GM18498 (cell line): ENCODE measurements around the gene CTNNA2.

Experiments
- ATAC-seq: cut with Tn5 transposase; IDR thresholded peaks from one replicate; pipeline ENCODE4 v1.9.1; 2021; ENCODE audit warnings: mild to moderate bottlenecking, moderate library complexity; ENCODE audit not compliant: unreplicated experiment

Gene CTNNA2

DNA sequence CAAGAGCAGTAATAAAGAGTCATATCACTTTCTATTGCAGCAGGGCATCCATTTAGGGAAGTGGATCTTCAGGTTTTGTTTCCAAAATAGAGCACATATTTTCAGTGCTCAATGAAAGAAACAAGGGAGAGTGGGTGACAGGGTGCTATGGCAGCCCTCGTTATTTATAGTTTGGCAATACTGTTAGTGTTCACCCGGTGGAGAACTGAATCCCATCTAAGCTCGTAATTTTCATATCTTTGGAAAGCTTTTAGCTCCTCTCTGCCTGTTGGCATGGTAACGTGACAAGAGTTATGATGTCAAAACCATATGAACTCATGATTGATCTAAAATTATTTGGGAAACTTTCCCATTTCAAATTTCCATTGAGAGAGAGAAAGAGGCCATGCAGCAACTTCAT lies 459.8 kb downstream of the CTNNA2 start:
- ATAC-seq = no peak

DNA sequence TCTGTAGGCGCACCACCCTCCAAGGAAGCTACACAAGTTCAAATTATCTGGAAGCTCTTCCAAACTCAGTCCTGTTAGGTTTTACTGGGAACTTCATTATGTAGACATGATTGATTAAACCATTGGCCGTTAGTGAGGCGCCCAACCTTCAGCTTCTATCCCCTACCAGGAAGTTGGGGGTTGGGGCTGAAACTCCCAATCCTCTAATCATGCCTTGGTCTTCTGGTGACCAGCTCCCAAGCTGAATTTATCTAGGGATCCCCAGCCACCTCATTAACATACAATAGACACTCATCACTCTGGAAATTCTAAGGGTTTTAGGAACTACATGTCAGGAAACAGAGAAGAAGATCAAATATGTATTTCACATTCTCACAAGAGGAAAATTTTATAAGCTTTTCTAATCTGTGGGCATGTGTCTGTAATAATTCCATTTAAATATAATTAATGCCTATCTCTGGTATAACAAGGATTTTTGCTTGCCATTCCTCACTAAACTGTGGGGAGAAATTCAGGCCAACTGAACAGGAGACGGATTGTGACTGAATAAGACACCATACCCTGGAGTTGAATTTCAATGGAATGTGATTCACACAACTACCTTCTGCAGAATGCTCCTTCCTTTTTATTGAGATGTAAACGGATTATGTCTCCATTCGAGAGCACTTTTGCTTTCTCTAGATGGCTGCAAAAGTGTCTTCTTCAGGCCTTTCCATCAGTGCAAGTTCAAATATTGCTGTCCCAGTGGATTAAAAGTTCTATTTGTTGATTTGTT lies 463.1 kb downstream of the CTNNA2 start:
- ATAC-seq = no peak

DNA sequence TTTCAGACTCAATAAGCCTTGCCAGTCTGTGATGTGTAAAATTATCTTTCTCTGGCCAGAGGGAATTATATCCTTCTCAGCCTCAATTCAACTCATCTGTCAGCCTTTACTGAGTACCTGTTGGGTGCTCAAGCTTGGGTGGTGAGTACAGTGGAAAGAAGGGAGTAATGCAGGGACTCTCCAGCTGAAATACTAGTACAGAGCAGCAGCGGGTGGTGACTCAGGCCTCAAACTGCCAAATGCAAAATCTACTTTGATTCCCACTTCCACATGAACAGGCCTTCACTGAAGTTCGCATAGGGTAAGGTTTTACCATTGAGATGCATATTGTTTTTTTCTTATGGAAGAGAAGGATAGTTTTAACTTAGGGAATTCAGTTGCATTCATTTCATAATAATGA lies 464.9 kb downstream of the CTNNA2 start:
- ATAC-seq = no peak

DNA sequence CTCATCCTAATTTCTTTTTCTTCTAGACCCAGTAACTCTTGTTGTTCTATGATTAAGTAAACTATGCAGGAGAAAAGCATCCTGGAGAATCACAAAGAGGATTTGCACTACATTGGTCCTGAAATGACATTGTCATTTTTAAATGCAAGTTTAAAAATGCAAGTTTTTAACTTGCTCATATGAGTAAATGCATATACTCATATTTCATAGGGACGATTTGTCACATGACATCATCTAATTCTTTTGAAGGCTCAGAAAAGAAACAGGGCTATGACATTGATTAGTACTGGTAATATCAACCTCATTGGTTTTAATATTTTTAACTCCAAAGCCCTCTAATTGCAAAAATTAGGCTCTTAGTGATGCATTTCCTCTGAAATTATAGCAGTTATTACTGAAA lies 467.3 kb downstream of the CTNNA2 start:
- ATAC-seq = no peak

DNA sequence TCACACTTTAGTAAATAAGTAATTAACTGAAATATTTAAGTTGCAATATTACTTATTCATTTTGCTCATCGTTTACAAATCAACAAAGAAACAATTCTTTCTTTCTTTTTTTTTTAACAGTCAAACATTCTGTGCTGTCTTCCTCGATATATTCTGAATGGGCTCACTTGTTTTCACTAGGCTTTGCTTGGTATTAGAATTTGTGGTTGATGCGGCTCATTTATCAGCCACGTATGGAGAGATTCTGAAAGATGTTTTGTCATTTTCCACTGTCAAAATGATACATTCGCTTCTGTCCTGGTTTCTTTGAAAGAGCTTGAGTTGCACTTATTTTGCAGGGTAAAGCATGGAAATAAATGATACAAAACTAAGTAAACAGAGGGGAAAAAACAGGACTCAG lies 468.0 kb downstream of the CTNNA2 start:
- no peak for ATAC-seq

DNA sequence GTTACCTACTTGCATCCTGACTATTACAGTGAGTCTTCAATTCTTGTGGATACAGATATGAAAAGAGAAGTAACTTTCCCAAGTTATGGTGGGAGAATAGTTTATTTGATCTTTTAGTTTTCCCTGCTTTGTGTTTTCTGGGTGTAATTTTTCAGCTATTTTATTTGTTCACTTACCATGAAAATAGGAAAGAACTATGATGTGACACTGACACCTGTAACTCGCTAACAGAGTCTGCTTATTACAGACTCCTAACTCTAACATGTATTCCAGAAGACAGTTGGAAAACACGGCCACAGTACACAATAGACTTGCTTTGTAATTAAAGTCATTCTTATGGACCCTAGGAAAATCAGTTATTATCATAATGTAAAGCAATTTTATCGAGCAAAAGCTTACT lies 468.5 kb downstream of the CTNNA2 start:
- no peak for ATAC-seq

DNA sequence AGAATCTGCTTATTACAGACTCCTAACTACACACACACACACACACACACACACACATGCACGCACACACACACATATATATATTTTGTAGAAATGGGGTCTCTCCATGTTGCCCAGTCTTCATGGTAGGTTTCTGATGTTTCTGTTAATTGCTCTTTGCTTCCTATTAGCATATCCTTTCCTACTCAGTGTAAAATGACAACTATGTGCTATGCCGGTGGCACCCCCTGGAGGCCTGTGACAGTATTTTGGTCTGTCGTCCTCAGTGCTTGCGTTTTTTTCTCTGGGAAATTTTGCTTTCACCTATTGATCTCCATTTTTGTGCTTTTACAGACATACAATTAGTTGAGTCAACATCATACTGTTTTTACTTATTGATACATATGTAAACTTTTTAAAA lies 469.6 kb downstream of the CTNNA2 start:
- no peak for ATAC-seq

DNA sequence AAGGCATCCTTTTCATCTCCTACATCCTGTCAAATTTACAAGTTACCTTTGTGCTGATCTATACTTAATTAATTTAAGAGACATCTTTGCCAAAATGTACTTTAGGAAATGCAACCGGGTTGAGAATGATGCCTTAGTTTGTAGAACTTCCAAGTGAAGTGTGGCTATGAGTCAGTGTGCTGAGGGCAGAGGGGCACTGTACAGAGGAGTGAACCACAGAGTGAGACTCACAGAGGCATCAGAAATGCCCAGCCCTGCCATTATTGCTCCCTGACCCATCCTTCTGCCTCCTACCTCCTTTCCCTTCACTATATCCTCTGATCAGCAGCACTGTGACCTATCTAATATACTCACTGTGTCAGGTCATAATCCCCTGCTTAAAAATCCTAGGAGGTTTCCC lies 471.6 kb downstream of the CTNNA2 start:
- no peak for ATAC-seq

DNA sequence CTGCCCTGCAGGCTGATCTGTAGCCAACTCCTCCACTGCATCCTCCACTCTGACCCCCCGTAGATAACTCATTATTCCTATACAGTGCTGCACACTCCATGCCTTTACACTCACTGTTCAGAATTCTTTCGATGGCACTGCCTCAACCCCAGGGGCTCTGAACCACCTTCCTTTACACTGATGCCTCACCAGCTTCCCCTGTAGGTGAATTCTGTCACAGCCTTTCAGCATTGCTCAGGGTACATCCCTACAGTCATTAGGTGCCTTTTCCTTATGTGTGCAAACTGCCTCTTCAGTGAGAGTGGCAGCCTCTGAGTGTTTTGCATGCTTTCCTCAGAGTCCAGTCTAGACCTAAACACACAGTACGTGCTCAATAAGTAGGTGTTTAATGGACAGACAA lies 472.3 kb downstream of the CTNNA2 start:
- ATAC-seq = no peak

DNA sequence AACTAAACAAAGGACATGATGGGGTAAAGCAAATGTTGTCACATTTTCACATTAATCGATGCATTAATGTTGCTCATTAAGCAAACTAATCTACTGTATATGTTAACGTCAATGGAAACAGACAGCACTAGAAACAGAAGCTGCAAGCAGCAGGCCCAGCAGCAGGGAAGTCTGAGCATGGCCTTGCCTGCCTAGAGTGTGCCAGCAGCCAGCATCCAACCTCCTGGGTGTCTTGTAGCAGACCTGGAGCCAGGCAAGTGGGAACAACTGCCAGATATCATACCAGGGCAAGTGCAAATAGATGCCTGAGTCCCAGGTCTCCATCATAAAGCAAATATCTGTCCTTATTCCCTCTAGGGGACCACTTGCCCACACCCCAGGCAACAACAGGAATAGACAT lies 472.7 kb downstream of the CTNNA2 start:
- no peak for ATAC-seq

DNA sequence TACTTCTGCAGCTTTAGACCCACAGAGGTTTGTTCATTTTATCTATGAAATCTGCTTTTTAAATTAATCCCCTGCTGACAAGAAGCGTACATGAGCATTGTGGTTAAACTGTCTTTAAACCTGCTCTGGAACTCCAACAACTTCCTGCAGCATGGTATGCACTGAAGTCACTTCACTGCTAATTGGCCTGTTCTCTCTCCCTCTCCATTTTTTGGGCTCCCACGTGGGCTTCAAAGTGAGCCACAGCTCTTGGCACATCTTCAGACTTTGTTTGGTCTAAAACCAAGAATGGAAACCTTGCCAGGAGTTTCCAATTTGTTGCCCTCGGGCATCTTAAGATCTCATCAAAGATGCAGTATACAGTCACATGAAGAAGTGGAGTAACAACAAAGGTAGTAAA lies 480.3 kb downstream of the CTNNA2 start:
- no peak for ATAC-seq

DNA sequence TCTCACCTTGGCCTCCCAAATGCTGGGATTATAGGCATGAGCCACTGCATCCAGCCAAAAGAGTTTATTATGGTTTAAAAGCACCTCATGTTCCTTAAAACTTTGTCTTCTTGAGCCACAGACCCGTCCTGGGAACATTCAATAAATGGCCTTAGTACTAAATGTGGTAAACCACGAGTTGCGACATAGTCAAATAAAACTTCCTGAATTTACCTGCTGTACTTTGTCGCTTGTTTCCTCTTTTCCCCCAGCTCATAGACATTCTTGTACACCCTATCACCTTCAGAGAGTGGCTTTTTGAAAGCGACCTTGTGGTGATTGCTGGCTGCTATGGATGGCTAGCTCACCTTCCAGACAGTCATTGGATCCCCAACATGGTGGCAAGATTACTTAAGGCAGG lies 481.3 kb downstream of the CTNNA2 start:
- ATAC-seq = no peak

DNA sequence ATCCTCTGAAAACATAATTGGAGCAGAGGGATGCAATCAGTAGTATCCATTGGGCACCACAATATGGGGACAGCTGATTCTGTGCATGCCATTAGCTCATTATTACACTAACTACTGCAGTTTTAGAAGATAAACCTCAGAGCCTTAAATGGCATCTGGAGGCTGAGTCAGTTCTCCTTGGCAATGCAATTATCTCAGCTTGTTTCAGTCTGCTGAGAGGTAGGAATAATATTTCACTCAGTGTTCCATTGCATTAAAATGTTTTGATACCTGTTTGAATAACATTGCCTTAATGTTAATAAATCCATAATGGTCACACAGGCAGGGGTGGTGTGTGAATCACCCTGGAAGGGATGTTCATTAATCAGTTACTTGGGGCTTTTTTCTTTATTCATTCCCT lies 482.1 kb downstream of the CTNNA2 start:
- ATAC-seq = no peak

DNA sequence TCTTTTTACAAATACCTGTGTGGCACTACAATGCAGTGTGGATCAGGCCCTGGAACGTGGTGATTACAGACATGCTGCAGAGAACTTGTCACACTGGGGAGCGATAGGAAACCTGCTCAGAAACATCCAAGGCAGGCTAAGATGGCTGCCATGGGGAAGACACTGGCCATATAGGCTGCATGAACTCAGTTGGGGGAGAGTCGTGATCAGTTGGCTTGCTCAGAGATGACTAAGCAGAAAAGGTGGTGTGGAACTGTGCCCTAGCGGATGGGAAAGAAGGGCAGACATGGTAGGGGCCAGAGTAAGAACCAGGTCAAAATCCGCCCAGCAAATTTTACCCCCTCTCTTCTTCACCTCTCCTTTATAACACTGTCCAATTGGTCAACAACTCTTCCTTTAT lies 483.9 kb downstream of the CTNNA2 start:
- no peak for ATAC-seq

DNA sequence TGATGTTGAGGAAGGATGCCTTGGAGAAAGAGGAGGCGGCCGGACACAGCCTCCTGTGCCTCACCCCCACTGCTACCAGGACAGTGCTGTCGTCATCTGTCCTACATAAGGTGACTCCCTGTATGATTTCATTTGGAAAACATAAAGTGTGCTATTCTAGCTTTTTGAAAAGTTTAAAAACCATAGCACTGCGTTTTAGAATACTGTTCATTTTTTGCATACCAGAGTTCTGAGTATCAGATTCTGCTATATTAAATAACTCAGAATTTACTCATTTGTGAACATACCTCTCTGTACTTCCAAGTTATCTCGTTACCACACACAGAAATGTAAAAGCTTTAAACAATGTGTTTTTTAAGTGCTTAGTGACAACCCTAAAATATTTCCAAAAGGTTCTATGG lies 488.9 kb downstream of the CTNNA2 start:
- ATAC-seq = no peak

DNA sequence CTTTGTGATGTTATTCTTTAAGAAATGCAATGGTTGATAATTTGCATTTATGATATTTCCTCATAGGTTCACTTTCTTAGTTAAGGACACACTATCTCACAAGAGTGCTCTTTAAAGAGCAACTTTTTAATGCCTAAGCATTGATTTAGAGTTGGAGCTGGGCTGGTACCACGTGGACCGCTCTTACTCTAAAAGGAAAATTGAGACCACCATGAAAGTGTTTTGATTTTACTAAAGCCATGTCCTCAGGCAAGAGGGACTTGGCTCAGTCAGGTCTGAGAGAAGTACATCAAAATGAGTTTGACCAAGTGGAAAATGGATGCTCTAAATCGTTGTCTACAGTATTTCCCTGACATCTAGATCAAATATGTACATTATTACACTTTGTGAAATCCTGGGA lies 489.3 kb downstream of the CTNNA2 start:
- ATAC-seq = no peak

DNA sequence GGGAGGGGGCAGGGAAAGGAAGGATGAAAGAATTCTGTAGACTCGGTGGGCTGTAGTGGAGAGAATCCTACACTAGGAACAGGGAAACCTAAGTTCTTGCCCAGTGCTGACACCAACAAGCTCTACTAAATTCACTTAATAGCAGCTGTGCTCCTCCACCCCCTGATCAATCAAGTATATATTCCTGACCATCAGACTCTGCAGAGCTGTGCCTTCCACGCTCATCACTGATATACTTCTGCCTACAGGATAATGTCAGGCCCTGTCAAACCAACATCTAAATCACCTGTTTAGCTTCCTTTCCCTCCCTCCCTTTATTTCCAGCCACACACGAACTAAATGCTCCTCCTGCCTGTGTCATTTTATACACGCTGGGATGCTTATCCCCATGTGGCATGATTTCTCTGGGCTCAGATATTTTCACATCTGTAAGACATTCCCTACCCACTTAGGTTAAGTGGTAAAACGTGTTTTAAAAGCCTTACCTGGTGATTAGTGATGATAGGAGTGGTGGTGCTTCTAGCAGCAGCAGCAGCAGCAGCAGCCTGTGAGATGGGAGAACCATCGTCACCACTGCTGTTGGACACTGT lies 489.8 kb downstream of the CTNNA2 start:
- ATAC-seq = no peak

DNA sequence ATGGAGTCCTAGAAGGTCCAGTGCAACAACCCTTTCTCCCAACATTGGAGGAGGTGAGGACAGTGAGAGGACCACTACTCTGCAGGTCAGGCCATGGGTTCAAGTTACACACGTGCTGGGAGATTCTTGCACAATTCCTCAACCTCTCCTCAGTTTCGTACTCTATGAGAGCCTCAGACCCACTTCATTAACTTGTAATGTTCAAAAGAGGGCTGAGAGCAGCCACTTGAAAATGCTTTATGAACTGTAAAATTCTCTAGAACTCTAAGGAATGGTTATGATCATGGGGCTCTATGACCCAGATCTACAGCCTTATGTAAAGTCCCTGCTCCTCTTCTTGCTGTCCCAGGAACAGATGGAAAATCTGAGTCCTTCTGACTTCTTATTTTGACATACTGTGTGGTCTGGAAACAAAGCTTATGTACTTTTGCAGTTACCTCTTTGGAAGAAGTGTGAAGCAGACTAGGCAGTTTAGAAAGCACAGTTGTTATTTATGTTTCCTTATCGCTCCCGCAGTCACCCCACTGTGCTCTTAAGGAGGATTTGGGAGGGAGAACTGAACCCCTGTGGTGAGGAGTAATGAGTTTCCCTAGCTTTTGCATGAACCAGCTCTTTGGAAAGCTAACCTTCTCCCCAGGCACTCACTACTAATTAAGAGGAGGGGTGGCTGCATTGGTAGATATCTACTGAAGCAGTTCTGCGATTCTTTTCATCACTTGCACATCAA lies 495.1 kb downstream of the CTNNA2 start:
- ATAC-seq = no peak

DNA sequence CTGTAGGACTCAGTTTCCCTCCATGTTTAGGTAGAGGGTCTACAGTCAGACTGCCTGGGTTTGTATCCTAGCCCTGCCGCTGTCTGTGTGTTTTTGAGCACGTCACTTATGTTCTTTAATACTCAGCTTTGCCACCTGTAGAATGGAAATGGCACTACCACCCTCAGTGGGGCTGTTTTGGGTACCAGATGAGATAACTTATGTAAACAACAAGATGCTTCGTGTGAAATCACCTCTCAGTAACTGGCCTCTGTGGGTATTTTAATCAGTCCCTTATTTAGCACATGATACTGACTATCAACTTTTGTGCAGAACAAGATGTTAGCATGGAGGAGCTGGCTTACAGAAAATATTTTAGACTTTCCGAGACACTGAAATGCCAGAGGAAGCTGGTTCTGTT lies 495.7 kb downstream of the CTNNA2 start:
- no peak for ATAC-seq

DNA sequence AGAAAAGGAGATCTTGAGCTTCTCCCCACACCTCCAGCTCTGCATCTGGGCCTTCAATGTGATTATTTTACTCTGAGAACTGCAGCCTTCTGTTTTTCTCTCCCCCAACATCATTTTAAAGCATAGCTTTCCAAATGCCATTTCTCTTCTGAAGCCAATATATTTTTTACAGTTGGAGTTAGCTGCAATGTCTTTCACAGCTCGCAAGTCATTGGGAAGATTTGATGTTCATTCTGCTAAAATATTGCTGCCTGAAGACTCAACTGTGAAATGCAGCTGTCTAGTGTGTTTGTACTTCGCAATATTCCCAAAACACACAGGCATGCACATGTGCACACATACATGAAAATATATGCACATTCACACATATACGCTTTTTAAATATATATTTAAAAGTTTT lies 496.4 kb downstream of the CTNNA2 start:
- no peak for ATAC-seq

DNA sequence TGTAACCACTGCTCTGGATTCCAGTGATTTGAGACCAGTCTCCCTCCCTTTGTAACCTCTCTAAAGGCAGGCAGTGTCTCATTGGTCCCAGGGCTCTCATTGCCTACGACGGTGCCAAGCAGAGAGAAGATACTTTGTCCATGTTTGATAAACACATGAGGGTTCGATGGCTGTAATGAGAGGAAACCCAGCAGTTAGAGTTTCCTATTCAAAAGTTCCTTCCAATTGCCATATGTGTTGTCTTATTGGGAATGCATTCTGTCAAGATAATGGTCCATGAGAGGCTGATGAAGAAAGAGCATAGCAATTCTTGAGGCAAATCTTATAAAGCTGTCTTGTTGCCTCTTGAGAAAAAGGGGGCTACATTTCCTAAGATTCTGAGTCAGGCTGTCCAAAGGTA lies 499.2 kb downstream of the CTNNA2 start:
- no peak for ATAC-seq

DNA sequence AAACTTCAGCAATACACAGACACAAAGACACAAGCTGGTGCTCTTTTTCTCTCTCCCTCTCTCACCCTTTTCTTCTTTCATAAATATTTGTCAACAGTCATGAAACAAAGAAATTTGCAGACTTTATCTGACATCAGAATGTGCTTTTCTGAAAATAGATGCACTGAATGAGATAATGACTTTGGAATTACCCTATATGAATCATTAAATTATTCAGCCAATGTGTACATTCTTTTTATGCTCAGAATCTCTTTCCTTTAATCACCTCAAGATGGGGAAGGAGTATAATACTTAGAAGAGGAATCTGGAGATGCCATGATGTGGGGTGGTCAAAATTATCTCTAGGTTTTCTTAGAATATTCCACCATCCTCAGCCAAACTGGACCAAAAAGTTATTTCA lies 501.8 kb downstream of the CTNNA2 start:
- no peak for ATAC-seq
